ENCODE measurements around the gene PLEKHA4. TPM values are rescaled to one million over a fixed set of nuclear protein-coding genes. Genes with fewer than 3 reads are reported as not detected.
"Not testable (repeated sequence)": the region's sequence is repeated elsewhere in the genome, so short reads cannot be mapped to it uniquely, and the experiment has no call there.

The PLEKHA4 gene
- total RNA-seq, 4 donors from 2014 or later = 211 to 444 (median 282) TPM

DNA sequence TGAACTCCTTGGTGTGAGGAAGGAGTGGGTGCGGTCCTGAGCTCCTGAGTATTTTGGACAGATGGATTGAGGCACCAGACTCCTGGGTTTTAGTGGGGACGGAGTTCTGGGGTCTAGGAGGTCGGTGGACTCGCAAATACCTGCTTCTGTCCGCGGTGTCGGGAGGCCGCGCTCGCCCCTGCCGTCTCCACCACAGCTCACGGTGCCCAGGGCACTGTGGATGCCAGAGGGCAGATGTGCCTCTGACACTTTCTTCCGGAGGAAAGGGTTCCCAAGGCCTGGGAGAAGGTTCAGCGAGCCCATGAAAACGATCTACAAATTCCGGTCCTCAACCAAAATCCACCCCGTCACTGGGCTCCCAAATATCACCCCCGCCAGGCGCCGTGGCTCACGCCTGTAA lies 26.8 kb upstream of the PLEKHA4 start:
- H3K4me3 ChIP-seq = no peak overlapping the region
- H3K27me3 ChIP-seq = no peaks in the 10 kb centered on the region
- WGBS, 2 donors = 78% methylated on average over 21 of the region's 21 CpGs
- H3K9me3 ChIP-seq = no peaks in the 10 kb centered on the region
- no peak for DNase-seq (ENCODE audit: low spot score in 2 of 2)
- TF ChIP-seq EP300 (IDR thresholded peaks at IDR 0.05) (no peak), POLR2A (IDR thresholded peaks at IDR 0.05) (no peak)
- TF ChIP-seq, protein P1, sequence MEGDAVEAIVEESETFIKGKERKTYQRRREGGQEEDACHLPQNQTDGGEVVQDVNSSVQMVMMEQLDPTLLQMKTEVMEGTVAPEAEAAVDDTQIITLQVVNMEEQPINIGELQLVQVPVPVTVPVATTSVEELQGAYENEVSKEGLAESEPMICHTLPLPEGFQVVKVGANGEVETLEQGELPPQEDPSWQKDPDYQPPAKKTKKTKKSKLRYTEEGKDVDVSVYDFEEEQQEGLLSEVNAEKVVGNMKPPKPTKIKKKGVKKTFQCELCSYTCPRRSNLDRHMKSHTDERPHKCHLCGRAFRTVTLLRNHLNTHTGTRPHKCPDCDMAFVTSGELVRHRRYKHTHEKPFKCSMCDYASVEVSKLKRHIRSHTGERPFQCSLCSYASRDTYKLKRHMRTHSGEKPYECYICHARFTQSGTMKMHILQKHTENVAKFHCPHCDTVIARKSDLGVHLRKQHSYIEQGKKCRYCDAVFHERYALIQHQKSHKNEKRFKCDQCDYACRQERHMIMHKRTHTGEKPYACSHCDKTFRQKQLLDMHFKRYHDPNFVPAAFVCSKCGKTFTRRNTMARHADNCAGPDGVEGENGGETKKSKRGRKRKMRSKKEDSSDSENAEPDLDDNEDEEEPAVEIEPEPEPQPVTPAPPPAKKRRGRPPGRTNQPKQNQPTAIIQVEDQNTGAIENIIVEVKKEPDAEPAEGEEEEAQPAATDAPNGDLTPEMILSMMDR (IDR thresholded peaks at IDR 0.05) = no peak
- peaks cover 0 to 25% (median 7%) of the 10 kb centered on the region in 4 donors for H3K4me1 ChIP-seq
- H3K36me3 ChIP-seq = no peaks in the 10 kb centered on the region
- no peak overlapping the region for H3K27ac ChIP-seq

DNA sequence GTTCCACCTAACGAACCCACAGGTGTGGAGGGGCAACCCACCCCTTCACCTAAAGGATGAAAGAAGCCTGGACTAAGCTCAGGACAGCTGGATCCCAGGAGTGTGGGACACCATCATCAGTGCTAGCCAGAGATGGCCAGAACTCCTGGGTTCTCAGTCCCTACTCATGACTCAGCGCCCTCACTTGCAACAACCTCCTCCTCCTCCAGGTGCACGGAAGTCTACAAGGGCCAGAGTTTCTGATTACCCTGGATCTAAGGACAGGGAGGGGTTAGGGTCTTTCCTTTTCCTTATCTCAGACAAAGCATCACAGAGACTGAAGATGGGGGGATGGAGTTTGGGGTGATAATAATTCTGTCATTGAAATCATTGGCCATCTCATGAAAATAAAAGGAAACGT lies 22.1 kb upstream of the PLEKHA4 start:
- Histone ChIP-seq H3K27ac (no peak overlapping the region), H3K36me3 (no peaks in the 10 kb centered on the region), H3K4me3 (no peak overlapping the region), H3K4me1 (peaks cover 0 to 7% (median 1%) of the 10 kb centered on the region in 4 donors), H3K27me3 (no peaks in the 10 kb centered on the region), H3K9me3 (no peaks in the 10 kb centered on the region)
- WGBS, 2 donors = 76 to 83% methylated on average over 4 of the region's 4 CpGs
- no peak for TF ChIP-seq POLR2A (IDR thresholded peaks at IDR 0.05)
- no peak for TF ChIP-seq EP300 (IDR thresholded peaks at IDR 0.05)
- TF ChIP-seq, protein P1 (IDR thresholded peaks at IDR 0.05) = no peak
- no peak for DNase-seq (ENCODE audit: low spot score in 2 of 2)

DNA sequence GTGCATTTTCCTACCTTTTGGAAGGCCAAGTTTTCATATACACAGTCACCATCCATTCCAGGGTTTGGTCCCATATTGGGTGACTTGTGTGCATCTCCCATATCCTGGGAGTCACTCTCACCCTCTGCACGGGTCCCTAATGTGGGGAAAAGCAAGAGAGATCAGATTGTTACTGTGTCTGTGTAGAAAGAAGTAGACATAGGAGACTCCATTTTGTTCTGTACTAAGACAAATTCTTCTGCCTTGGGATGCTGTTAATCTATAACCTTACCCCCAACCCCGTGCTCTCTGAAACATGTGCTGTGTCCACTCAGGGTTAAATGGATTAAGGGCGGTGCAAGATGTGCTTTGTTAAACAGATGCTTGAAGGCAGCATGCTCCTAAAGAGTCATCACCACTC lies 21.1 kb upstream of the PLEKHA4 start:
- not testable (repeated sequence) for H3K4me1 ChIP-seq; H3K36me3 ChIP-seq; H3K9me3 ChIP-seq; DNase-seq (ENCODE audit: low spot score in 2 of 2); H3K27me3 ChIP-seq; H3K27ac ChIP-seq; H3K4me3 ChIP-seq
- WGBS, 2 donors = 57 to 60% methylated on average over 3 of the region's 3 CpGs

DNA sequence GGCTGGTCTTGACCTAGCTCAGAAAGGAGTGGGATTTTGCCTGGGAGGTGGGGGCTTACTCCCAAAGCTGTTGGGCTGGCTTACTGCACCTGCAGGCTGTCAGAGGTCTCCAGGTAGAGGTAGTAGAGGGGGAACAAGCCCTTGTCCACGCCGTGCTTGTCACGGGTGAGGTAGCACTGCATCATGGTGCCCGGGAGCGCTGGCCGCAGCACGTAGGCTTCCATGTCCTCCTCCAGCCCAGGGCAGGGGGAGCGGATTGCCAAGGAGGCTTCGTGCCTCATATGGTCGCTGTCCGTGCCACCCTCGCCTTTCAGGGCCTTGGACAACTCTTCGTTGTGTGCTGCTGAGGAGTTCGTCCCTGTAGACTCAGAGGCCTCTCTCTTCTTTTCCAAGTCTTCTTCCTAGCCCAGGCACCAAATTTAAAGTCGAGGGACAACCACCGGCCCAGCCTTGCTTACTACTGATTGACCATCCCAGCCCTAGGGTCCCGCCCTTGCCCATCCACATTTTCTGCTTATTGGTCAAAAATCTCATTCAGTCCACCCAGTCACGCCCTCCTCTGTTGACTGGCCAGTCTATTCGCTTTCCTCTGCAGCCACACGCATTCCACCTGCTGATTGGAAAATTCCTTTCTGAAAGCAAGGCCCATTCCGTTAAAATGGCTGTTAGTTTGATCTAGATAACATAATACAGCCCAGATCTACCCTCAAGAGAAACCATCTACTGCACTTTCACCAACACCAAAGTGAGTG lies 19.6 kb upstream of the PLEKHA4 start:
- TF ChIP-seq, protein P1 (IDR thresholded peaks at IDR 0.05) = no peak
- TF ChIP-seq POLR2A (IDR thresholded peaks at IDR 0.05) (no peak), EP300 (IDR thresholded peaks at IDR 0.05) (no peak)
- Histone ChIP-seq H3K36me3 (no peaks in the 10 kb centered on the region), H3K4me1 (no peaks in the 10 kb centered on the region), H3K9me3 (no peaks in the 10 kb centered on the region), H3K4me3 (no peak overlapping the region), H3K27me3 (no peaks in the 10 kb centered on the region), H3K27ac (no peak overlapping the region)
- no peak for DNase-seq (ENCODE audit: low spot score in 2 of 2)
- 88 to 90% methylated on average over 20 to 21 of the region's 21 CpGs for WGBS, 2 donors

DNA sequence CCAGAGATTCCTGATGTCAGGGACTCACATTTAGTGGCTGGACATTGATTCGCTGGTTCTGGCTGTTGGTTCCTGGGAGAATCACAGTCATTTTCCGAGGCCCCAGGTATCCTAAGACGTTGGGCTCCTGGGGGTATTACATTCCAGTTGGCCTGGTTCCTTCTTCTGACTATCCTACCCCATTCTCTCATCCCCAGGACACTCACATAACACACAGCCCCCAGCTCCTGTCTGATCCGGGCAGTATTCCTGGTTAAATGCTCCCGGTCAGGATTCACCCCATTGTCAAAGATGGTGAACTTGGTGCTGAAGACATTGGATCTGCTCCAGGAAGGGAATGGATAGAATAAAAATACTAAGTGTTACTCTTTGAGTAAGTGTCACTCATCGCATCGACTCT lies 15.3 kb upstream of the PLEKHA4 start:
- no peak overlapping the region for H3K4me3 ChIP-seq
- TF ChIP-seq, protein P1 (IDR thresholded peaks at IDR 0.05) = no peak
- TF ChIP-seq POLR2A (IDR thresholded peaks at IDR 0.05) = no peak
- no peak for TF ChIP-seq EP300 (IDR thresholded peaks at IDR 0.05)
- peaks cover 0 to 17% (median 0%) of the 10 kb centered on the region in 3 donors for H3K36me3 ChIP-seq
- H3K27me3 ChIP-seq = no peaks in the 10 kb centered on the region
- DNase-seq (ENCODE audit: low spot score in 2 of 2) = no peak
- H3K27ac ChIP-seq = no peak overlapping the region
- H3K4me1 ChIP-seq = peaks cover 0 to 11% (median 0%) of the 10 kb centered on the region in 4 donors
- WGBS, 2 donors = 92 to 95% methylated on average over 7 of the region's 7 CpGs
- no peaks in the 10 kb centered on the region for H3K9me3 ChIP-seq

Measured in tibial nerve (tissue), 4 donors.